Vagina (tissue), 2 donors: Measurements from ENCODE around the gene GPR55. TPM values are rescaled to one million over a fixed set of nuclear protein-coding genes. Genes with fewer than 3 reads are reported as not detected.
"Not testable (repeated sequence)": the region's sequence is repeated elsewhere in the genome, so short reads cannot be mapped to it uniquely, and the experiment has no call there.

Source experiments
- DNase-seq, 2 donors: peaks; one replicate each; pipeline ENCODE4 v3.0.0-alpha.2; 2017; ENCODE audit errors: extremely low spot score in 2 of 2
- H3K27ac ChIP-seq: fragments of 200-600 bp; sonication (generic); one replicate; pipeline ENCODE4 v1.5.1; 2019
- H3K27me3 ChIP-seq: fragments of 200-600 bp; sonication (generic); one replicate; pipeline ENCODE4 v1.5.1; 2019
- H3K36me3 ChIP-seq, 2 donors: fragments of 200-600 bp; sonication (generic); one replicate each; pipeline ENCODE4 v1.5.1; 2017 to 2019
- H3K4me1 ChIP-seq: fragments of 200-600 bp; sonication (generic); one replicate; pipeline ENCODE4 v1.5.1; 2019
- H3K4me3 ChIP-seq, 2 donors: fragments of 200-600 bp; sonication (generic); 1 replicate in 1 of 2; 2 replicates in 1 of 2; pipeline ENCODE4 v1.5.1; 2016 to 2019
- H3K9me3 ChIP-seq: fragments of 200-600 bp; sonication (generic); one replicate; pipeline ENCODE4 v1.5.1; 2019
- POLR2A ChIP-seq, 2 donors: fragments of 450-650 bp; IDR thresholded peaks; one replicate each; pipeline ENCODE4 v1.6.1; 2017; ENCODE audit warnings: antibody characterized with exemption in 2 of 2, mild to moderate bottlenecking in 2 of 2, moderate library complexity in 2 of 2
- POLR2AphosphoS5 ChIP-seq, 2 donors: sonication (generic); formaldehyde crosslinking; IDR thresholded peaks; one replicate each; pipeline ENCODE4 v1.9.0; 2017; ENCODE audit warnings: antibody characterized with exemption in 2 of 2, mild to moderate bottlenecking in 2 of 2, low read depth in 1 of 2; ENCODE audit not compliant: insufficient read depth in 1 of 2
- intact Hi-C: fragments of 100-400 bp; cut with DNase I; formaldehyde crosslinking; loops from one replicate; pipeline ENCODE4 v1.15.1; 2023
- total RNA-seq: library from RNA; depleted of rRNA; stranded (reverse); fragments of >200 nt; gene quantifications from one replicate; pipeline ENCODE4 v1.2.3, GENCODE V29; 2016
- TF ChIP-seq, protein P1 (sequence below), 3 experiments: fragments of 450-650 bp in 2 of 3; fragments of 200-600 bp in 1 of 3; sonication (generic) in 1 of 3; IDR thresholded peaks; one replicate each; pipeline ENCODE4 v1.5.1; 2017 to 2019; ENCODE audit warnings: antibody characterized with exemption in 3 of 3, mild to moderate bottlenecking in 2 of 3, moderate library complexity in 2 of 3

GPR55 gene
- total RNA-seq, 1 donor from 2014 or later = 2.7 TPM

DNA sequence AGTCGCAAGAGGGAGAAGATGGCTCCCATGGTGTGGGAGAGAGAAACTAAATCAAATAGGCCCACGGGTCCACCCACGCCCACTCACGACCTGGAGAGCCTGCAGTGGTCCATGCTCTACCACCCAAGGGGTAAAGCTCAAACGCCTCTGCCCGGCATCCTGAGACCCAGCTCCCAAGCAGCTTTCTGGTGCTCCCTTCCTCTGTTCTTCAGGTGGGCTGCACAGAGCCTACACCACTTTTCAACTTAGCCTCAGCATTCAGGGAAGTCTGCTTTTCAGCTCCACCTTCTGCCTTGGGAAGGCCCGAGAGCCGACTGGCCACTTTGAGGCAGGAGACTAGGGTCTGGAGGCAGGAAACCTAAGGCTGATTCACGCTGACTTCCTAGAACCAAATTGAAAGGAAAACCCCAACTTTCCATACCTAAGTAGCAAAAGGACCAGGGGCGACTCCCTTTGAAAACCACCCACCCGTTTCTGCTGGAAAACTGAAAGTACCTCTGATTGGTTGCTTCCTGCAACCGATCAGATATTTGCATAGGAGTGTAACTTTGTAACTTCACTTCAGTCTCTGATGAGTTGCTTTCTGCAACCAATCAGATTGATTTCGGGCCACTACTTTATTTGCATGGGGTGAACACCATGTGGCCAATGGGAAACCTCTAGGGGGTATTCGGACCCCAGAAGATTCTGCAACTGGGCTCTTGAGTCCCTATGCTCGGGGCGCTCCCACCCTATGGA lies 44.0 kb upstream of the GPR55 start:
- Histone ChIP-seq H3K27me3 (no peaks in the 10 kb centered on the region), H3K4me3 (no peak overlapping the region), H3K4me1 (no peaks in the 10 kb centered on the region), H3K27ac (no peak overlapping the region), H3K9me3 (no peaks in the 10 kb centered on the region), H3K36me3 (no peaks in the 10 kb centered on the region)
- TF ChIP-seq, protein P1, sequence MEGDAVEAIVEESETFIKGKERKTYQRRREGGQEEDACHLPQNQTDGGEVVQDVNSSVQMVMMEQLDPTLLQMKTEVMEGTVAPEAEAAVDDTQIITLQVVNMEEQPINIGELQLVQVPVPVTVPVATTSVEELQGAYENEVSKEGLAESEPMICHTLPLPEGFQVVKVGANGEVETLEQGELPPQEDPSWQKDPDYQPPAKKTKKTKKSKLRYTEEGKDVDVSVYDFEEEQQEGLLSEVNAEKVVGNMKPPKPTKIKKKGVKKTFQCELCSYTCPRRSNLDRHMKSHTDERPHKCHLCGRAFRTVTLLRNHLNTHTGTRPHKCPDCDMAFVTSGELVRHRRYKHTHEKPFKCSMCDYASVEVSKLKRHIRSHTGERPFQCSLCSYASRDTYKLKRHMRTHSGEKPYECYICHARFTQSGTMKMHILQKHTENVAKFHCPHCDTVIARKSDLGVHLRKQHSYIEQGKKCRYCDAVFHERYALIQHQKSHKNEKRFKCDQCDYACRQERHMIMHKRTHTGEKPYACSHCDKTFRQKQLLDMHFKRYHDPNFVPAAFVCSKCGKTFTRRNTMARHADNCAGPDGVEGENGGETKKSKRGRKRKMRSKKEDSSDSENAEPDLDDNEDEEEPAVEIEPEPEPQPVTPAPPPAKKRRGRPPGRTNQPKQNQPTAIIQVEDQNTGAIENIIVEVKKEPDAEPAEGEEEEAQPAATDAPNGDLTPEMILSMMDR (IDR thresholded peaks at IDR 0.05) = no peak
- TF ChIP-seq POLR2A (IDR thresholded peaks at IDR 0.05) (no peak), POLR2AphosphoS5 (IDR thresholded peaks at IDR 0.05; ENCODE audit: insufficient read depth in 1 of 2, low read depth in 1 of 2) (no peak)
- DNase-seq = no peak
- intact Hi-C loops = no loop called here

DNA sequence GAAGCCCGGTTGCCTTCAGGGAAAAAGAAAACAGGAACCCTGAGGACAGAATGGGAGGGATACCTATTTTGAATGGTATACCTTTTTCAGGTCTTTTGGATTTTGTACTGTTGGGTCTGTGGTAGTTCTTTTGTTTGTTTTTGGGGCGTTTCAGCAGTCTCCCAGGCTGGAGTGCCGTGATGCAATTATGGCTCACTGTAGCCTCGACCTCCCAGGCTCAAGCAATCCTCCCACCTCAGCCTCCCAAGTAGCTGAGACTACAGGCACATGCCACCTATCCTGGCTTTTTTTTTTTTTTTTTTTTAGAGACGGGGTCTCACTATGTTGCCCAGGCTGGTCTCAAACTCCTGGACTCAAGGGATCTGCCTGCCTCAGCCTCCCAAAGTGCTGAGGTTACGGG lies 43.3 kb upstream of the GPR55 start:
- H3K4me1 ChIP-seq, H3K9me3 ChIP-seq, H3K4me3 ChIP-seq, intact Hi-C loops, DNase-seq, H3K27me3 ChIP-seq, H3K27ac ChIP-seq, H3K36me3 ChIP-seq: not testable (repeated sequence)

DNA sequence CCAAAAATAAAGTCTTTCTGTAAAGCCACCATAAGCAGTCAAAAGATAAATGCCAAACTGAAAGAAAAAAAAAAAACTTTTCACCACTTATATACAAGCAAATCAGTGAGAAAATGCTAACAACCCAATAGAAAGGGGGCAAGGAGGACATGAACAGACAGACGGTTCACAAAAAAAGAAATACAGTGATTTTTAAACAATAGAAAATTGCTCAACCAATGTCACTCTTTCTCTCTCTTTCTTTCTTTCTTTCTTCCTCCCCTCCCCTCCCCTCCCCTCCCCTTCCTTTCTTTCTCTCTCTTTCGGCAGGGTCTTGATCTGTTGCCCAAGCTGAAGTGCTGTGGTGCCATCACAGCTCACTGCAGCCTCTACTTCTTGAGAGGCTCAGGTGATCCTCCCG lies 42.1 kb upstream of the GPR55 start:
- TF ChIP-seq, protein P1 (IDR thresholded peaks at IDR 0.05) = no peak
- TF ChIP-seq POLR2AphosphoS5 (IDR thresholded peaks at IDR 0.05; ENCODE audit: insufficient read depth in 1 of 2, low read depth in 1 of 2) (no peak), POLR2A (IDR thresholded peaks at IDR 0.05) (no peak)
- DNase-seq = no peak
- H3K27ac ChIP-seq = no peak overlapping the region
- no peaks in the 10 kb centered on the region for H3K4me1 ChIP-seq
- H3K9me3 ChIP-seq = no peaks in the 10 kb centered on the region
- no peaks in the 10 kb centered on the region for H3K36me3 ChIP-seq
- H3K4me3 ChIP-seq = no peak overlapping the region
- H3K27me3 ChIP-seq = no peaks in the 10 kb centered on the region
- intact Hi-C loops = no loop called here

DNA sequence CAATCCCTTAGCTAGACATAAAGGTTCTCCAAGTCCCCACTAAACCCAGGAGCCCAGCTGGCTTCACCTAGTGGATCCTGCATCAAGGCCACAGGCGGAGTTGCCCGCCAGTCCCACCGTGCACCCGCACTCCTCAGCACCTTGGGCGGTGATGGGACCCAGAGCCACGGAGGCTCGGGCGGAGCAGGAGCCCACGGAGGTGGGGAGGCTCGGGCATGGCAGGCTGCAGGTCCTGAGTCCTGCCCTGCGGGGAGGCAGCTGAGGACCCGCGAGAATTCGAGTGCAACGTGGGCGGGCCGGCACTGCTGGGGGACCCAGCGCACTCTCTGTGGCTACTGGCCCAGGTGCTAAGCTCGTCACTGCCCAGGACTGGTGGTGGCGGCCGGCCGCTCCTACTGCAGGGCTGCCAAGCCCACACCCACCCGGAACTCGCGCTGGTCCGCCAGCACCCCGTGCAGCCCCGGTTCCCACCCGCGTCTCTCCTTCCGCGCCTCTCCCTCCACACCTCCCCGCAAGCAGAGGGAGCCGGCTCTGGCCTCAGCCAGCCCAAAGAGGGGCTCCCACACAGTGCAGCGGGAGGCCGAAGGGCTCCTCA lies 39.2 kb upstream of the GPR55 start:
- no peak overlapping the region for H3K4me3 ChIP-seq
- no peaks in the 10 kb centered on the region for H3K4me1 ChIP-seq
- TF ChIP-seq POLR2AphosphoS5 (IDR thresholded peaks at IDR 0.05; ENCODE audit: insufficient read depth in 1 of 2, low read depth in 1 of 2) (no peak), POLR2A (IDR thresholded peaks at IDR 0.05) (no peak)
- TF ChIP-seq, protein P1 (IDR thresholded peaks at IDR 0.05) = no peak
- no peaks in the 10 kb centered on the region for H3K36me3 ChIP-seq
- intact Hi-C loops = no loop called here
- no peaks in the 10 kb centered on the region for H3K9me3 ChIP-seq
- no peak for DNase-seq
- no peak overlapping the region for H3K27ac ChIP-seq
- no peaks in the 10 kb centered on the region for H3K27me3 ChIP-seq

DNA sequence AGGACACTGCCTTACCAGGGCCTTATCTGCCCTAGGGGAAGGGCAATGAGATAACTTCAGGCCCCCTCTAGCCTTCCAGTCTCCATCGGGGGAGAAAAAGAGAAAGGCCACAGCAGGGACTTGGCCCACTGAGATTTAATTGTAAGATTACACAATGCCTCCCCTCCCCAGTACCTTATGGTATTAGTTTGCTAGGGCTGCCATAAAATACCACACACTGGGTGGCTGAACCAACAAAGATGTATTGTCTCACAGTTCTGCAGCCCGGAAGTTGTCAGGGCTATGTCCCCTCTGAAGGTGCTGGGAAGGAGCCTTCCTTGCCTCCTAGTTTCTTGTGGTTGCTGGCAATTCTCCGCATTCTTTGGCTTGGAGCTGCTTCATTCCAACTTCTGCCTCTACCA lies 36.0 kb upstream of the GPR55 start:
- intact Hi-C loops = no loop called here
- H3K27ac ChIP-seq = no peak overlapping the region

More for the DNA sequence above, 36.0 kb upstream of the GPR55 start:
- Histone ChIP-seq H3K9me3 (no peaks in the 10 kb centered on the region), H3K4me1 (peaks cover 15% of the 10 kb centered on the region), H3K4me3 (no peak overlapping the region), H3K27me3 (no peaks in the 10 kb centered on the region), H3K36me3 (no peaks in the 10 kb centered on the region)
- DNase-seq = no peak
- TF ChIP-seq, protein P1 (IDR thresholded peaks at IDR 0.05) = no peak
- TF ChIP-seq POLR2AphosphoS5 (IDR thresholded peaks at IDR 0.05; ENCODE audit: insufficient read depth in 1 of 2, low read depth in 1 of 2) (no peak), POLR2A (IDR thresholded peaks at IDR 0.05) (no peak)
